Astrocyte (in vitro differentiated cells and primary cell): ENCODE measurements around the gene TENM3. TPM values are rescaled to one million over a fixed set of nuclear protein-coding genes. Genes with fewer than 3 reads are reported as not detected.

Experiments used
- DNase-seq: peaks from one replicate; pipeline ENCODE4 v3.0.0-alpha.2; 2010; ENCODE audit warnings: low read depth
- FAIRE-seq: peaks from 2 replicates; lab custom pipeline; 2011; peaks lifted over from hg19 to GRCh38; lab: Jason Lieb, UNC
- H2AFZ ChIP-seq: 2 replicates; pipeline ENCODE4 v1.6.0; 2012; ENCODE audit warnings: low read depth, low read length, inconsistent platforms
- H3K27ac ChIP-seq: 2 replicates; pipeline ENCODE4 v1.5.1; 2011; ENCODE audit warnings: low read depth, low read length, inconsistent platforms
- H3K27me3 ChIP-seq: 2 replicates; pipeline ENCODE4 v1.6.0; 2011; ENCODE audit warnings: low read length, inconsistent platforms; ENCODE audit not compliant: insufficient read depth
- H3K36me3 ChIP-seq: 2 replicates; pipeline ENCODE4 v1.5.1; 2011; ENCODE audit warnings: low read length, inconsistent platforms; ENCODE audit not compliant: insufficient read depth
- H3K4me1 ChIP-seq: 2 replicates; pipeline ENCODE4 v1.5.1; 2011; ENCODE audit warnings: low read length, inconsistent platforms; ENCODE audit not compliant: insufficient read depth
- H3K4me2 ChIP-seq: 2 replicates; pipeline ENCODE4 v1.6.0; 2012; ENCODE audit warnings: low read length, inconsistent platforms
- H3K4me3 ChIP-seq: 2 replicates; pipeline ENCODE4 v1.5.1; 2011; ENCODE audit warnings: low read depth, mild to moderate bottlenecking, low read length, inconsistent platforms; ENCODE audit not compliant: insufficient read depth
- H3K79me2 ChIP-seq: 2 replicates; pipeline ENCODE4 v1.6.0; 2012; ENCODE audit warnings: mild to moderate bottlenecking, low read length, inconsistent platforms; ENCODE audit not compliant: insufficient read depth
- H3K9ac ChIP-seq: 2 replicates; pipeline ENCODE4 v1.6.0; 2012; ENCODE audit warnings: mild to moderate bottlenecking, low read length, inconsistent platforms
- H3K9me3 ChIP-seq: 2 replicates; pipeline ENCODE4 v1.5.1; 2012; ENCODE audit warnings: low read depth, mild to moderate bottlenecking, low read length, inconsistent platforms; ENCODE audit not compliant: insufficient read depth
- H4K20me1 ChIP-seq: 2 replicates; pipeline ENCODE4 v1.6.0; 2012; ENCODE audit warnings: low read length, inconsistent platforms; ENCODE audit not compliant: insufficient read depth
- H3K27ac Mint-ChIP-seq: one replicate; pipeline ENCODE4 v1.8.0; 2021; ENCODE audit warnings: mild to moderate bottlenecking, mixed read lengths; ENCODE audit not compliant: unreplicated experiment
- H3K27me3 Mint-ChIP-seq: one replicate; pipeline ENCODE4 v1.8.0; 2021; ENCODE audit warnings: low read depth, mixed read lengths; ENCODE audit not compliant: unreplicated experiment
- H3K36me3 Mint-ChIP-seq: one replicate; pipeline ENCODE4 v1.8.0; 2021; ENCODE audit warnings: low read depth, mixed read lengths; ENCODE audit not compliant: unreplicated experiment
- H3K4me1 Mint-ChIP-seq: one replicate; pipeline ENCODE4 v1.8.0; 2021; ENCODE audit warnings: low read depth, mixed read lengths; ENCODE audit not compliant: unreplicated experiment
- H3K4me3 Mint-ChIP-seq: one replicate; pipeline ENCODE4 v1.8.0; 2021; ENCODE audit warnings: mild to moderate bottlenecking, moderate library complexity, mixed read lengths; ENCODE audit not compliant: unreplicated experiment
- H3K9me3 Mint-ChIP-seq: one replicate; pipeline ENCODE4 v1.8.0; 2021; ENCODE audit warnings: mild to moderate bottlenecking, mixed read lengths; ENCODE audit not compliant: unreplicated experiment
- EZH2 ChIP-seq: IDR thresholded peaks from 2 replicates; pipeline ENCODE4 v1.6.1; 2012; ENCODE audit warnings: mild to moderate bottlenecking, low read length, inconsistent platforms; ENCODE audit not compliant: insufficient read depth
- total RNA-seq: library from RNA; stranded (reverse); gene quantifications from 2 replicates; pipeline ENCODE4 v1.2.1, GENCODE V29; 2021
- TF ChIP-seq, protein P1 (sequence below): IDR thresholded peaks from 2 replicates; pipeline ENCODE4 v1.5.1; 2011; ENCODE audit warnings: low read depth, mild to moderate bottlenecking, inconsistent platforms, low read length, moderate library complexity; ENCODE audit not compliant: insufficient read depth

The TENM3 gene
- total RNA-seq, 1 donor from 2014 or later, result 127 TPM

DNA sequence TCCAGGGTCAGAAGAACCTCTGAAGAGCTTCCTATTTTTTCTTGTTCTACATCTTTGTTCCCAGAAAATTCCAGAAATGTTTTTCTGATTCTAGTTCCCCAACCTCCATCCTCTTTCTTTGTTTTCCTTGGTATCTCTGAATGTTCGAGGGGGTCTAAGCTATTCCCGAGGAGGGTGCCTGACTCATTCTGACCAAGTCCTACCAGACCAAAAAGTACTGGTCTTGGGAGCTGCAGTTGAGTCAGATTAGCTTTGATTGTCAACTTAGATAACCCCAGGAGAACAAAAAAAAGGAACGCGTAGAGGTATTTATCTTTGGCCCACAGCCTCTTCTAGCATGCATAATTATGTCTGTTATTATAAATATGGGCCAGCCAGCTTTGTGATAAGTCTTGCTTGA, 12.1 kb upstream of the TENM3 start:
- no peak overlapping the region for H3K9ac ChIP-seq
- Mint-ChIP-seq H3K27ac (peak overlapping the region; percentile 74), H3K4me3 (no peak overlapping the region), H3K9me3 (no peaks in the 10 kb centered on the region), H3K36me3 (peaks cover 10% of the 10 kb centered on the region), H3K27me3 (no peaks in the 10 kb centered on the region), H3K4me1 (peaks cover 39% of the 10 kb centered on the region)
- TF ChIP-seq EZH2, result no peak
- TF ChIP-seq, protein P1, sequence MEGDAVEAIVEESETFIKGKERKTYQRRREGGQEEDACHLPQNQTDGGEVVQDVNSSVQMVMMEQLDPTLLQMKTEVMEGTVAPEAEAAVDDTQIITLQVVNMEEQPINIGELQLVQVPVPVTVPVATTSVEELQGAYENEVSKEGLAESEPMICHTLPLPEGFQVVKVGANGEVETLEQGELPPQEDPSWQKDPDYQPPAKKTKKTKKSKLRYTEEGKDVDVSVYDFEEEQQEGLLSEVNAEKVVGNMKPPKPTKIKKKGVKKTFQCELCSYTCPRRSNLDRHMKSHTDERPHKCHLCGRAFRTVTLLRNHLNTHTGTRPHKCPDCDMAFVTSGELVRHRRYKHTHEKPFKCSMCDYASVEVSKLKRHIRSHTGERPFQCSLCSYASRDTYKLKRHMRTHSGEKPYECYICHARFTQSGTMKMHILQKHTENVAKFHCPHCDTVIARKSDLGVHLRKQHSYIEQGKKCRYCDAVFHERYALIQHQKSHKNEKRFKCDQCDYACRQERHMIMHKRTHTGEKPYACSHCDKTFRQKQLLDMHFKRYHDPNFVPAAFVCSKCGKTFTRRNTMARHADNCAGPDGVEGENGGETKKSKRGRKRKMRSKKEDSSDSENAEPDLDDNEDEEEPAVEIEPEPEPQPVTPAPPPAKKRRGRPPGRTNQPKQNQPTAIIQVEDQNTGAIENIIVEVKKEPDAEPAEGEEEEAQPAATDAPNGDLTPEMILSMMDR, result no peak
- H3K79me2 ChIP-seq, result peaks cover 28% of the 10 kb centered on the region
- peak overlapping the region; percentile 53 for H3K4me2 ChIP-seq
- H3K9me3 ChIP-seq, result no peaks in the 10 kb centered on the region
- peaks cover 20% of the 10 kb centered on the region for H3K4me1 ChIP-seq
- no peaks in the 10 kb centered on the region for H3K27me3 ChIP-seq
- no peaks in the 10 kb centered on the region for H4K20me1 ChIP-seq
- DNase-seq (peak; percentile 91), FAIRE-seq (peak; percentile 83)
- no peak overlapping the region for H3K4me3 ChIP-seq
- peaks cover 2% of the 10 kb centered on the region for H3K36me3 ChIP-seq
- H2AFZ ChIP-seq, result no peak overlapping the region
- peak overlapping the region; percentile 52 for H3K27ac ChIP-seq

DNA sequence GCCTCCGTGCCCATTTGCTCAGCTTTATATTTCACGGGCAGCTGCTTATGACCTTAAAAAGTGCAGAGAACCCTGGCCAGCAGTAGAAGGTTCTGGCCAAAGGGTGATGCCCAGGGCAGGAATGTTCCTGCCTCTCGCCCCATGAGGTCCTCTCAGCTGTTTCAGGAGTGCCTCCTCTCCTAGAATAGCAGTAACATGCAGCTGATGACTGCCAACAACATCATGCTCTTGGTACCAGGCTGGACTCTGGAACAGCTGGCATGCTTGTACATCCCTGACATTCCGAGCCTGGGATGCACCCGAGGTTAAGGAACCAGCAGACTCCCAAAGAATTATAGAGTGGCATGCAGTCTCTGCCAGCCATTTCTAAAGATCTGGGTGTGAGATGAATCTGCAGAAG, 11.7 kb upstream of the TENM3 start:
- H3K4me2 ChIP-seq, result peak overlapping the region; percentile 53

More for the DNA sequence above, 11.7 kb upstream of the TENM3 start:
- no peaks in the 10 kb centered on the region for H3K27me3 ChIP-seq
- peak overlapping the region; percentile 21 for H3K9ac ChIP-seq
- Mint-ChIP-seq H3K4me1 (peaks cover 39% of the 10 kb centered on the region), H3K27me3 (no peaks in the 10 kb centered on the region), H3K9me3 (no peaks in the 10 kb centered on the region), H3K27ac (no peak overlapping the region), H3K4me3 (no peak overlapping the region), H3K36me3 (peaks cover 10% of the 10 kb centered on the region)
- DNase-seq (no peak), FAIRE-seq (peak; percentile 50)
- no peak overlapping the region for H2AFZ ChIP-seq
- no peaks in the 10 kb centered on the region for H4K20me1 ChIP-seq
- H3K4me3 ChIP-seq, result no peak overlapping the region
- peaks cover 20% of the 10 kb centered on the region for H3K4me1 ChIP-seq
- no peaks in the 10 kb centered on the region for H3K9me3 ChIP-seq
- H3K79me2 ChIP-seq, result peaks cover 28% of the 10 kb centered on the region
- H3K36me3 ChIP-seq, result peaks cover 2% of the 10 kb centered on the region
- H3K27ac ChIP-seq, result peak overlapping the region; percentile 52
- TF ChIP-seq, protein P1, result no peak
